Cerebellar cortex (tissue), 1 donor: Measurements from ENCODE around the gene OR52K1.
"Not testable (repeated sequence)": the region's sequence is repeated elsewhere in the genome, so short reads cannot be mapped to it uniquely, and the experiment has no call there.

ENCODE experiments used
- DNase-seq: peaks from one replicate; pipeline ENCODE4 v3.0.0-alpha.2; 2015; ENCODE audit warnings: low spot score

Gene OR52K1

GRCh38 chr11:4491878-4492606, 9.6 kb downstream of the OR52K1 start:
- no peak for DNase-seq

GRCh38 chr11:4493480-4493818, 11.0 kb downstream of the OR52K1 start:
- DNase-seq, result no peak

- DNase-seq, result no peak
Measured at GRCh38 chr11:4495487-4495886, 13.0 kb downstream of the OR52K1 start.

GRCh38 chr11:4495986-4496385, 13.5 kb downstream of the OR52K1 start:
- no peak for DNase-seq

- DNase-seq, result no peak
Measured at GRCh38 chr11:4496557-4497248, 14.3 kb downstream of the OR52K1 start.

- DNase-seq, result no peak
Measured at GRCh38 chr11:4508886-4509285, 26.4 kb downstream of the OR52K1 start.

GRCh38 chr11:4511282-4512245, 29.1 kb downstream of the OR52K1 start:
- DNase-seq, result no peak

GRCh38 chr11:4514196-4514595, 31.8 kb downstream of the OR52K1 start:
- DNase-seq, result no peak

GRCh38 chr11:4522339-4522738, 39.9 kb downstream of the OR52K1 start:
- no peak for DNase-seq

- no peak for DNase-seq
Measured at GRCh38 chr11:4522752-4523151, 40.3 kb downstream of the OR52K1 start.

GRCh38 chr11:4523666-4524065, 41.2 kb downstream of the OR52K1 start:
- DNase-seq, result no peak

- DNase-seq, result no peak
Measured at GRCh38 chr11:4527926-4528325, 45.5 kb downstream of the OR52K1 start.

- DNase-seq, result not testable (repeated sequence)
Measured at GRCh38 chr11:4531686-4532085, 49.2 kb downstream of the OR52K1 start.

- peak; percentile 25 for DNase-seq
Measured at GRCh38 chr11:4539603-4540219, 57.3 kb downstream of the OR52K1 start.

- DNase-seq, result no peak
Measured at GRCh38 chr11:4541071-4541470, 58.6 kb downstream of the OR52K1 start.
